CD1c-positive myeloid dendritic cell (primary cell): ENCODE data around the gene DEFB123.
"Not testable (repeated sequence)": the region's sequence is repeated elsewhere in the genome, so short reads cannot be mapped to it uniquely, and the experiment has no call there.

Experiments
- DNase-seq: peaks from one replicate; pipeline ENCODE4 v3.0.0-alpha.2; 2016; ENCODE audit errors: extremely low spot score

Gene DEFB123

GRCh38 chr20:31440012-31440659, at the start of gene DEFB123:
DEFB123 (plus strand) TSS chr20:31440632; CDS start chr20:31440699, 67 bp downstream.
- no peak for DNase-seq

GRCh38 chr20:31392836-31393235, 47.6 kb upstream of the DEFB123 start:
- DNase-seq, result no peak

GRCh38 chr20:31394900-31395299, 45.5 kb upstream of the DEFB123 start:
- no peak for DNase-seq

GRCh38 chr20:31403886-31404285, 36.5 kb upstream of the DEFB123 start:
- no peak for DNase-seq

- no peak for DNase-seq
These were observed 34.3 kb upstream of the DEFB123 start, which contains the start of gene DEFB121 for GRCh38 chr20:31406115-31406514. DEFB121 (minus strand) TSS chr20:31406215; CDS start chr20:31406152, 63 bp downstream.

- DNase-seq, result no peak
These were observed 30.4 kb upstream of the DEFB123 start for GRCh38 chr20:31410011-31410410.

- no peak for DNase-seq
These were observed 26.1 kb upstream of the DEFB123 start for GRCh38 chr20:31414381-31414780.

GRCh38 chr20:31415653-31416052, 24.8 kb upstream of the DEFB123 start:
- no peak for DNase-seq

- no peak for DNase-seq
These were observed 22.1 kb upstream of the DEFB123 start for GRCh38 chr20:31418307-31418706.

- no peak for DNase-seq
These were observed 14.6 kb upstream of the DEFB123 start for GRCh38 chr20:31425797-31426196.

- not testable (repeated sequence) for DNase-seq
These were observed 13.4 kb upstream of the DEFB123 start for GRCh38 chr20:31426891-31427551.

- not testable (repeated sequence) for DNase-seq
These were observed 12.9 kb upstream of the DEFB123 start for GRCh38 chr20:31427576-31427975.

- no peak for DNase-seq
These were observed 9.8 kb upstream of the DEFB123 start for GRCh38 chr20:31430568-31431115.

GRCh38 chr20:31446084-31446819, 5.8 kb downstream of the DEFB123 start:
- DNase-seq, result no peak

GRCh38 chr20:31449511-31450414, 9.3 kb downstream of the DEFB123 start:
- no peak for DNase-seq

GRCh38 chr20:31452575-31452974, 12.1 kb downstream of the DEFB123 start:
- no peak for DNase-seq

GRCh38 chr20:31454361-31454760, 13.9 kb downstream of the DEFB123 start:
- DNase-seq, result no peak

GRCh38 chr20:31470946-31471345, 30.5 kb downstream of the DEFB123 start:
- DNase-seq, result not testable (repeated sequence)

GRCh38 chr20:31472395-31473330, 32.2 kb downstream of the DEFB123 start:
- DNase-seq, result no peak
